CD4-positive, alpha-beta T cell (primary cell): Measurements from ENCODE around the gene E2F2. TPM values are rescaled to one million over a fixed set of nuclear protein-coding genes. Genes with fewer than 3 reads are reported as not detected.
A peak's percentile ranks its signal among the peaks of the same experiment; 100 is the strongest.

Experiments used
- ATAC-seq: fragments of 200-7000 bp; cut with Tn5 transposase; one replicate; pipeline ENCODE4 v1.10.0; 2022; ENCODE audit warnings: mild to moderate bottlenecking; ENCODE audit not compliant: poor library complexity
- CTCF ChIA-PET: fragments of 350-600 bp; sonication (Branson Sonifier 250); formaldehyde crosslinking; loops from one replicate; lab custom pipeline; 2021; ENCODE audit warnings: antibody characterized with exemption, inconsistent platforms; lab: Charles Lee
- POLR2A ChIA-PET: fragments of 350-600 bp; sonication (Branson Sonifier 250); formaldehyde crosslinking; loops from one replicate; lab custom pipeline; 2021; ENCODE audit warnings: antibody characterized with exemption, inconsistent platforms; lab: Charles Lee
- DNase-seq, 14 experiments: peaks; one replicate each; pipeline ENCODE4 v3.0.0-alpha.2; 2013 to 2020; ENCODE audit warnings: mixed read lengths in 2 of 14
- H3K27ac ChIP-seq, 2 donors: one replicate each; pipeline versions ENCODE4 v1.5.1 to v1.7.0; 2013; ENCODE audit warnings: low read length in 2 of 2, low read depth in 1 of 2, mild to moderate bottlenecking in 1 of 2
- H3K27me3 ChIP-seq, 2 experiments: 1 replicate in 1 of 2; 2 replicates in 1 of 2; pipeline versions ENCODE4 v1.6.1 to v1.7.0; 2013; ENCODE audit warnings: low read length in 2 of 2, control low read depth in 1 of 2, mild to moderate bottlenecking in 1 of 2, moderate library complexity in 1 of 2; ENCODE audit not compliant: insufficient read depth in 2 of 2, control insufficient read depth in 1 of 2
- H3K36me3 ChIP-seq: one replicate; pipeline ENCODE4 v1.6.1; 2013; ENCODE audit warnings: low read length, control low read depth; ENCODE audit not compliant: insufficient read depth
- H3K4me1 ChIP-seq: one replicate; pipeline ENCODE4 v1.6.1; 2013; ENCODE audit warnings: low read length, control low read depth; ENCODE audit not compliant: insufficient read depth
- H3K4me3 ChIP-seq: one replicate; pipeline ENCODE4 v1.5.1; 2013; ENCODE audit warnings: mild to moderate bottlenecking, low read length, moderate library complexity
- H3K9me3 ChIP-seq, 2 experiments: 1 replicate in 1 of 2; 2 replicates in 1 of 2; pipeline versions ENCODE4 v1.6.1 to v1.7.0; 2013; ENCODE audit warnings: low read length in 2 of 2, mild to moderate bottlenecking in 2 of 2, control low read depth in 1 of 2, moderate library complexity in 1 of 2; ENCODE audit not compliant: control insufficient read depth in 1 of 2, insufficient read depth in 1 of 2
- H3K27ac Mint-ChIP-seq: one replicate; pipeline ENCODE4 v1.8.0; 2020; ENCODE audit warnings: mixed read lengths
- H3K27me3 Mint-ChIP-seq: one replicate; pipeline ENCODE4 v1.8.0; 2021; ENCODE audit warnings: mixed read lengths
- H3K36me3 Mint-ChIP-seq: one replicate; pipeline ENCODE4 v1.8.0; 2021; ENCODE audit warnings: low read depth, mixed read lengths
- H3K4me1 Mint-ChIP-seq: one replicate; pipeline ENCODE4 v1.8.0; 2021; ENCODE audit warnings: low read depth, mixed read lengths
- H3K4me3 Mint-ChIP-seq: one replicate; pipeline ENCODE4 v1.8.0; 2020; ENCODE audit warnings: mild to moderate bottlenecking, mixed read lengths
- H3K9me3 Mint-ChIP-seq: one replicate; pipeline ENCODE4 v1.8.0; 2020; ENCODE audit warnings: mixed read lengths
- CTCF ChIP-seq: fragments of 200-600 bp; IDR thresholded peaks from one replicate; pipeline ENCODE4 v1.8.0; 2022; ENCODE audit warnings: antibody characterized with exemption, mild to moderate bottlenecking
- intact Hi-C, 2 experiments: fragments of 100-400 bp; cut with DNase I in 1 of 2; cut with micrococcal nuclease in 1 of 2; formaldehyde crosslinking; loops; one replicate each; pipeline versions ENCODE4 v1.15.1 to v1.9.0; 2023 to 2025; cut with DNase I, micrococcal nuclease
- total RNA-seq, 174 experiments: library from RNA in 2 of 174; stranded (reverse) in 2 of 174; gene quantifications; one replicate each; pipeline ENCODE4 v1.2.3 and lab custom pipeline; 2021 to 2026

Gene E2F2
- total RNA-seq, 2 experiments from 2014 or later, result 0.50 to 0.69 TPM

GRCh38 chr1:23492132-23492720 lies 38.8 kb downstream of the E2F2 start:
- Mint-ChIP-seq H3K9me3 (no peaks in the 10 kb centered on the region), H3K4me1 (no peaks in the 10 kb centered on the region), H3K4me3 (no peak overlapping the region), H3K27ac (no peak overlapping the region), H3K36me3 (no peaks in the 10 kb centered on the region), H3K27me3 (peaks cover 7% of the 10 kb centered on the region)
- no peak for DNase-seq
- Histone ChIP-seq H3K27ac (no peak overlapping the region), H3K27me3 (no peaks in the 10 kb centered on the region), H3K9me3 (no peaks in the 10 kb centered on the region), H3K36me3 (no peaks in the 10 kb centered on the region), H3K4me1 (peaks cover 5% of the 10 kb centered on the region), H3K4me3 (no peak overlapping the region)
- intact Hi-C loops, result no loop called here
- CTCF ChIA-PET, result interaction anchor here (1.3 kb wide), 1 partner anchor 59 kb away, joined by 3 read pairs; no protein-coding TSS in a partner anchor
- POLR2A ChIA-PET, result no interaction called here
- TF ChIP-seq CTCF, result no peak
- ATAC-seq, result no peak

- H3K27ac ChIP-seq, result no peak overlapping the region
- Mint-ChIP-seq H3K27ac (no peak overlapping the region), H3K36me3 (no peaks in the 10 kb centered on the region), H3K27me3 (peaks cover 9% of the 10 kb centered on the region), H3K4me1 (peaks cover 5% of the 10 kb centered on the region), H3K9me3 (no peaks in the 10 kb centered on the region), H3K4me3 (no peak overlapping the region)
- peaks cover 3% of the 10 kb centered on the region for H3K4me1 ChIP-seq
- H3K9me3 ChIP-seq, result no peaks in the 10 kb centered on the region
- no peak for TF ChIP-seq CTCF
- H3K4me3 ChIP-seq, result no peak overlapping the region
- DNase-seq, result no peak
- H3K27me3 ChIP-seq, result no peaks in the 10 kb centered on the region
- no peak for ATAC-seq
- CTCF ChIA-PET, result no interaction called here
- no peaks in the 10 kb centered on the region for H3K36me3 ChIP-seq
- intact Hi-C loops, result loop anchor here in 1 of 2 experiments (10.0 kb wide), 1 partner anchor 65 kb away; the partner anchor contains the start of gene TCEA3
- POLR2A ChIA-PET, result no interaction called here
Observed at GRCh38 chr1:23489842-23490241, 41.2 kb downstream of the E2F2 start.

- H3K36me3 ChIP-seq, result no peaks in the 10 kb centered on the region
- H3K27me3 ChIP-seq, result peaks cover 17 to 24% of the 10 kb centered on the region in 2 experiments
- H3K4me3 Mint-ChIP-seq, result peak overlapping the region; percentile 92
- intact Hi-C loops, result loop anchor here in 1 of 2 experiments (10.0 kb wide), 1 partner anchor 60 kb away; the partner anchor contains the start of gene TCEA3
- ATAC-seq, result no peak
- no peak for TF ChIP-seq CTCF
- peak overlapping the region; percentile 55 for H3K4me3 ChIP-seq
- DNase-seq, result no peak
- peak overlapping the region; percentile 55 for H3K27ac Mint-ChIP-seq
- no peak overlapping the region for H3K27ac ChIP-seq
- H3K4me1 ChIP-seq, result peaks cover 17% of the 10 kb centered on the region
- H3K36me3 Mint-ChIP-seq, result no peaks in the 10 kb centered on the region
- peaks cover 0 to 4% of the 10 kb centered on the region in 2 experiments for H3K9me3 ChIP-seq
- H3K27me3 Mint-ChIP-seq, result peaks cover 28% of the 10 kb centered on the region
- H3K9me3 Mint-ChIP-seq, result no peaks in the 10 kb centered on the region
- peaks cover 19% of the 10 kb centered on the region for H3K4me1 Mint-ChIP-seq
- ChIA-PET CTCF (interaction anchor here (1.3 to 3.9 kb wide), 5 partner anchors 12 to 152 kb away, joined by 3 to 25 read pairs (median 7); no protein-coding TSS in a partner anchor), POLR2A (interaction anchor here (0.7 to 1.9 kb wide), 6 partner anchors 60 to 1157 kb away, joined by 3 to 11 read pairs (median 4); partner anchors contain the start of gene HNRNPR)
Observed at GRCh38 chr1:23485002-23485332, 46.1 kb downstream of the E2F2 start.
